Measurements from ENCODE around the gene CD302.

CD302 gene

DNA sequence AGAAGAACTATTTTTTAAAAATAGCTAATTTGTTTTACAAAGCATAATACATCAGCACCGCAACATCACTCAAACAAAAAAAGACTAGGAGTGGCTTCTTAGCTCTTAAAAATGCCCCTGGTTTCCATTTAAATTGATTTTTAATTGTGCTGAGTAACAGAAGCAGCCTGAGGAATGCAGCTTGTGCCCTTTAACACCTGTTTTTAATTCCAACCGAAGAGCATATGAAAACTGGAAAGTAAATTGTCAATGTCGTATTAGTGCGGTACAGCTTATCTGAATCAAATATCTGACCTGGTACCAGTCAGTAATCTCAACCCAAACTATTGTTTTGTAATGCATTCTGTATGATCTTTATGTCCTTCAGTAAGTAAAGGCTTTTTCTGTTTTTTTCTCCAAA, 13.2 kb upstream of the CD302 start:
- no peak overlapping the region for H3K27ac ChIP-seq (ENCODE audit: low read length)
- no peak overlapping the region for H3K9ac ChIP-seq (ENCODE audit: low read length)
- H3K36me3 ChIP-seq (ENCODE audit: control insufficient read depth, low read depth, low read length) = no peaks in the 10 kb centered on the region
- no peaks in the 10 kb centered on the region for H3K27me3 ChIP-seq (ENCODE audit: control insufficient read depth, insufficient read depth, low read length)
- no peaks in the 10 kb centered on the region for H3K9me3 ChIP-seq (ENCODE audit: control insufficient read depth, low read depth, low read length)
- no peaks in the 10 kb centered on the region for H3K4me1 ChIP-seq (ENCODE audit: control insufficient read depth, low read depth, low read length)
- no peak overlapping the region for H3K4me3 ChIP-seq (ENCODE audit: low read length)

DNA sequence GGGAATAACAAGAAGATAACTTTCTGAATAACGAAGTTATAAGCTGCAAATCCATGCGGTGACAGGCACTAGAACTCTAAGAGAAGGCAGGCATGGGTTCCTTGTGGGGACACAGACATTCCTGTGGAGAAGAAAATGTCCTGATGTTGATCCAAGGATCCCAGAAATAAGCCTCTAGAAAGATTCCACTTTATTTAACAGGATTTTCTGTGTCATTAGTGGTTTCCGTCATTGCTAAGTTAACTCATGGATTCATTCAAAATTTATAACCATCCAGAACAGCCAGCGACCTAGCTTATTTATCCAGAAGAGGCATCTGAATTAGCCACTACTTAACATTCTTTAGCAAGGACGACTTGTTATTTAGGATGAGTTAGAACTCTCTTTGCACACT, 10.0 kb upstream of the CD302 start:
- Histone ChIP-seq H3K4me3 (ENCODE audit: low read length) (no peak overlapping the region), H3K4me1 (ENCODE audit: control insufficient read depth, low read depth, low read length) (no peaks in the 10 kb centered on the region), H3K27me3 (ENCODE audit: control insufficient read depth, insufficient read depth, low read length) (no peaks in the 10 kb centered on the region), H3K9me3 (ENCODE audit: control insufficient read depth, low read depth, low read length) (no peaks in the 10 kb centered on the region), H3K27ac (ENCODE audit: low read length) (no peak overlapping the region), H3K9ac (ENCODE audit: low read length) (no peak overlapping the region), H3K36me3 (ENCODE audit: control insufficient read depth, low read depth, low read length) (no peaks in the 10 kb centered on the region)

DNA sequence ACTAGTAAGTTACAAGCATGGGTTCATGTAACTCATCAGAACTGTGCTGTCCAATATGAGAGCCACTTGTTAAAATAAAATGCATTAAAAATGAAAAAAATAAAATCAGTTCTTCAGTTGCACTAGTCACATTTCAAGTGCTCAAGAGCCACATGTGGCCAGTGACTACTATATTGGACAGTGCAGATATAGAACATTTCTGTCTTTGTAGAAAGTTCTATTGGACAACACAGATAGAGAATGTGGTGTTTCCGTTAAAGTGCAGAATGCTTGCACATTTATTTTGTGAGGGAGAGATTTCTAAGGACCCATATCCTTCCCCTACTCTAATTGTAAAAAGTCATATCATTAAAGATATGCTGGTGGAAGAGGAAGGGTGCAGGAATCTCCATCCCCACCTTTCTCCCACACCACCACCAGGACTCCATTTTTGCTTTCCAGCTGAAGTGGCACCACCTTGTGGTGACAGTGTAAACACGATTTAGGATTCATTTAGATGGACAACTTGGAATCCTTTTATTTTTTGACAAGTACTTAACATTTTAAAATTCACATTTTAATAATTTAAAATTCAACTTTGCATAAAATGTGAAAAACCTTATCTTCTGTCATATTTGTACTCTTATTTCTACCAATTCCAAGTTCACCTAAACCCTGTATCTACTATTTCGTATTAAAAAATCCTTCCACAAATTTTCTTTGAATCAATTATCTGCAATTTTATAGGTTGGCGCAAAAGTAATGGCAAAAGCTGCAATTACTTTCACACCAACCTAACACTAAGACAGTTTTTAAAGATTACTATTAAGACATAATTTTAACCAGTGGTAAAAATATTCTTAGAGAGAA, 9.4 kb upstream of the CD302 start:
- Histone ChIP-seq H3K27me3 (ENCODE audit: control insufficient read depth, insufficient read depth, low read length) (no peaks in the 10 kb centered on the region), H3K36me3 (ENCODE audit: control insufficient read depth, low read depth, low read length) (no peaks in the 10 kb centered on the region), H3K4me3 (ENCODE audit: low read length) (no peak overlapping the region), H3K9ac (ENCODE audit: low read length) (no peak overlapping the region), H3K9me3 (ENCODE audit: control insufficient read depth, low read depth, low read length) (no peaks in the 10 kb centered on the region), H3K4me1 (ENCODE audit: control insufficient read depth, low read depth, low read length) (no peaks in the 10 kb centered on the region), H3K27ac (ENCODE audit: low read length) (no peak overlapping the region)

DNA sequence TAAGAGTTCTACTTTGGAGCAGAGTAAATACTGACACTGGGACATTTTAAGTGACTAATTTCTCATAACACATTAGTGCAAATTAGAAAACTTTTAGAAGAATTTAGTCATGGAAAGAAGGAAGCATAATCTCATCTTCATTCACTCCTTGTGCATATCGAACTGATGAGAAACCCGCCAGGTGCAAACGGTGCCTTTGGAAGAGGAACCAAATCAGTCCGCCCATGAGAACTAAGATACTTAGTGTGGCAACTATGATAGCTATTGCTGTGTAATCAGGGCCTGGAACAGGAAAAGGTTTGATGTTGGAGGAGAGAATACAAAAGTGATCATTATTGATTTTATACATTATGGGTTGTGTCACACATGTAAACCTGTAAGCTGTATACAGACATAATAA, 6.9 kb upstream of the CD302 start:
- Histone ChIP-seq H3K9ac (ENCODE audit: low read length) (no peak overlapping the region), H3K4me3 (ENCODE audit: low read length) (no peak overlapping the region), H3K27ac (ENCODE audit: low read length) (no peak overlapping the region), H3K27me3 (ENCODE audit: control insufficient read depth, insufficient read depth, low read length) (no peaks in the 10 kb centered on the region), H3K4me1 (ENCODE audit: control insufficient read depth, low read depth, low read length) (no peaks in the 10 kb centered on the region), H3K9me3 (ENCODE audit: control insufficient read depth, low read depth, low read length) (no peaks in the 10 kb centered on the region), H3K36me3 (ENCODE audit: control insufficient read depth, low read depth, low read length) (no peaks in the 10 kb centered on the region)

DNA sequence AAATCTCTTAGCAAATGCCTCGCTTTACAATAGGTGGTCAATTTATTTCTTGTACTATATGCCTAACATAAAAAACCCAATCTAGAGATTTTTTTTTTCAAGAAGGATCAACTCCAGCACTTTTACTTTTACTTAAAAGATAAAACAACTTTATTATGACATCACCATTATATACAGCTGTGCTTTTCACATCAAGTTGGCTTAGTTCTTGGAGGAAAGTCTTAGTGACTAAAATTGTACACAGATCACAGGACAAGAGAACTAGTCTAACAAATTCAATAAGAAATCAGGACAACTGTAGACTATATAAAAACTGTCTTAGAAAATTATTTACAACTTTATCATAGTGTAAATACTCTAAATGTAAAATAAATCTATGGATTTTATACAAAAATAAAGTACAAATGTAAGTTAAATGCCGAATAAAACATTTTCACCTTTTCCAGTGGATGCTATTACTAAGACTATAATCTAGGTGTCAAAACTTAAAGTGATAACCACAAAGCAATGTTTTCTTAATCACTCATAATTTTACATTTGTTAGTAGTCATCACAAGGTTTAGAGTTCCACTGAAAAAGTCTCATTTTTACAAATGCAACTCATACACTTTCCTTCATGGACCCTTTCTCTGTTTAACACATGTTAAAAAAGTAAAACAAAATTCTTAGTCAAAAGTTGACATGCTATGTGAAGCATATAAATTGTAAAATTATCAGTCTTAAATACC, 5.4 kb upstream of the CD302 start:
- no peaks in the 10 kb centered on the region for H3K36me3 ChIP-seq (ENCODE audit: control insufficient read depth, low read depth, low read length)
- H3K4me1 ChIP-seq (ENCODE audit: control insufficient read depth, low read depth, low read length) = no peaks in the 10 kb centered on the region
- no peak overlapping the region for H3K27ac ChIP-seq (ENCODE audit: low read length)
- peaks cover 15% of the 10 kb centered on the region for H3K27me3 ChIP-seq (ENCODE audit: control insufficient read depth, insufficient read depth, low read length)
- no peak overlapping the region for H3K9ac ChIP-seq (ENCODE audit: low read length)
- H3K4me3 ChIP-seq (ENCODE audit: low read length) = no peak overlapping the region
- no peaks in the 10 kb centered on the region for H3K9me3 ChIP-seq (ENCODE audit: control insufficient read depth, low read depth, low read length)

DNA sequence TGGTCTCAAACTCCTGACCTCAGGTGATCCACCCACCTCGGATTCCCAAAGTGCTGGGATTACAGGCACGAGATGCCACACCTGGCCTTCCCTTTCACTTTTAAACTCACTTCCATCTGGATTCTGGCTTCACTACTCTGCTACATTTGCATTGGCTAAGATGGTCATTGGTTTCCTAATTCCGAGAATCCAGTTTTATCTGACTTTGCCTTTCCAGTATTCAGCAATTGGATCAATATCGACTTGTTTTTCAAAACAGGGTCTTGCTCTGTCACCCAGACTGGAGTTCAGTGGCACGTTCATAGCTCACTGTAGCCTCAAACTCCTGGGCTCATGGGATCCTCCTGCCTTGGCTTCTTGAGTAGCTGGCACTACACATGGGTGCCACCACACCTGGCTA, 4.7 kb upstream of the CD302 start:
- no peak overlapping the region for H3K9ac ChIP-seq (ENCODE audit: low read length)
- H3K9me3 ChIP-seq (ENCODE audit: control insufficient read depth, low read depth, low read length) = no peaks in the 10 kb centered on the region
- no peaks in the 10 kb centered on the region for H3K4me1 ChIP-seq (ENCODE audit: control insufficient read depth, low read depth, low read length)
- H3K4me3 ChIP-seq (ENCODE audit: low read length) = no peak overlapping the region
- H3K27me3 ChIP-seq (ENCODE audit: control insufficient read depth, insufficient read depth, low read length) = peaks cover 22% of the 10 kb centered on the region
- no peaks in the 10 kb centered on the region for H3K36me3 ChIP-seq (ENCODE audit: control insufficient read depth, low read depth, low read length)
- H3K27ac ChIP-seq (ENCODE audit: low read length) = no peak overlapping the region

DNA sequence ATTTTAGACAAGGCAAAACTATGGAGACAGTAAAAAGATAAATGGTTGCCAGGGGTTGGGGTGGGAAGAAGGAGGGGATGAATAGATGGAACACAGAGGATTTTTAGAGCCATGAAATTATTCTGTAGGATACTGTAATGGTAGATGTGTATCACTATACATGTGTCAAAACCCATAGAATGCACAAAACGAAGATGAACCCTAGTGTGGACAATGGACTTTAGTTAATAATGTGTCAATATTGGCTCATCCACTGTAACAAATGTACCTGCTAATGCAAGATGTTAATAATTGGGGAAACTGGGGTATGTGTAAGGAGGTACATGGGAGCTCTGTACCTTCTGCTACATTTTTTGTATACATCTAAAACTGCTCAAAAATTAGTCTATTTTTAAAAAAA, 1.8 kb upstream of the CD302 start:
- H3K4me3 ChIP-seq (ENCODE audit: low read length) = no peak overlapping the region

DNA sequence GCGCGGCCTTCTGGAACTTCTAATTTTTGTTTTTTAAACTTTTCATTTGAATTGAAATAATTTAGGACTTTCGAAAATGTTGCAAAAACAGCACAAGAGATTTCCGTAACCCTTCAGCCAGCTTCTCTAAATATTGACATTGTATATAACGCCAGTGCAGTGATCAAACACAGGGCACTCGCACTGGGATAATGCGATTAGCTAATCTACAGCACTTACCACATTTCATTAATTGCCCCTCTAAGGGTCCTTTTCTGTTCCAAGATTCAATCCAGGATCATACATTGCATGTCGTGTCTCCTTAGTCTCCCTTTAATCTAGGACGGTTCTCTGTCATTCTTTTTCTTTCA, 343 bp upstream of the CD302 start:
- no peaks in the 10 kb centered on the region for H3K9me3 ChIP-seq (ENCODE audit: control insufficient read depth, low read depth, low read length)
- H3K9ac ChIP-seq (ENCODE audit: low read length) = no peak overlapping the region
- peaks cover 3% of the 10 kb centered on the region for H3K4me1 ChIP-seq (ENCODE audit: control insufficient read depth, low read depth, low read length)
- no peaks in the 10 kb centered on the region for H3K36me3 ChIP-seq (ENCODE audit: control insufficient read depth, low read depth, low read length)
- H3K27ac ChIP-seq (ENCODE audit: low read length) = no peak overlapping the region
- H3K4me3 ChIP-seq (ENCODE audit: low read length) = peak overlapping the region; percentile 67
- peaks cover 46% of the 10 kb centered on the region for H3K27me3 ChIP-seq (ENCODE audit: control insufficient read depth, insufficient read depth, low read length)

More for the DNA sequence above, 1.8 kb upstream of the CD302 start:
- no peak overlapping the region for H3K9ac ChIP-seq (ENCODE audit: low read length)
- H3K4me1 ChIP-seq (ENCODE audit: control insufficient read depth, low read depth, low read length) = peaks cover 3% of the 10 kb centered on the region
- peaks cover 46% of the 10 kb centered on the region for H3K27me3 ChIP-seq (ENCODE audit: control insufficient read depth, insufficient read depth, low read length)
- H3K36me3 ChIP-seq (ENCODE audit: control insufficient read depth, low read depth, low read length) = no peaks in the 10 kb centered on the region
- no peak overlapping the region for H3K27ac ChIP-seq (ENCODE audit: low read length)
- H3K9me3 ChIP-seq (ENCODE audit: control insufficient read depth, low read depth, low read length) = no peaks in the 10 kb centered on the region

DNA sequence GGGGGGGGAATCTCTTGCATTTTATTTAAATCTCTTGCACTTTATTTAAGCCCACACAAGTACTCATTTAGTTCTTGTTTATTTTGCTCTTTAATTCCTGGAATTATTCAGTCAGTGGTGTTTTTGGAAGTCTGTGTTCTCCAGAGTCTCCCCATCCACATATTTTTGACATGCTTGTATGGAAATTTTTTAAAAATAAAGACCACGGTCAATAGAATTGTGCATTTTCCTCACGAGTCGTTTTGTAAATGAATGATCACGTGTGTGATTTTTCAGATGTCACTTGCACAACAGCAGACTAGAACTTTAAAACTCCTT, 824 bp downstream of the CD302 start:
- Histone ChIP-seq H3K4me1 (ENCODE audit: control insufficient read depth, low read depth, low read length) (peaks cover 3% of the 10 kb centered on the region), H3K4me3 (ENCODE audit: low read length) (peak overlapping the region; percentile 67), H3K36me3 (ENCODE audit: control insufficient read depth, low read depth, low read length) (no peaks in the 10 kb centered on the region), H3K9ac (ENCODE audit: low read length) (no peak overlapping the region), H3K27ac (ENCODE audit: low read length) (no peak overlapping the region), H3K9me3 (ENCODE audit: control insufficient read depth, low read depth, low read length) (no peaks in the 10 kb centered on the region), H3K27me3 (ENCODE audit: control insufficient read depth, insufficient read depth, low read length) (peaks cover 46% of the 10 kb centered on the region)

DNA sequence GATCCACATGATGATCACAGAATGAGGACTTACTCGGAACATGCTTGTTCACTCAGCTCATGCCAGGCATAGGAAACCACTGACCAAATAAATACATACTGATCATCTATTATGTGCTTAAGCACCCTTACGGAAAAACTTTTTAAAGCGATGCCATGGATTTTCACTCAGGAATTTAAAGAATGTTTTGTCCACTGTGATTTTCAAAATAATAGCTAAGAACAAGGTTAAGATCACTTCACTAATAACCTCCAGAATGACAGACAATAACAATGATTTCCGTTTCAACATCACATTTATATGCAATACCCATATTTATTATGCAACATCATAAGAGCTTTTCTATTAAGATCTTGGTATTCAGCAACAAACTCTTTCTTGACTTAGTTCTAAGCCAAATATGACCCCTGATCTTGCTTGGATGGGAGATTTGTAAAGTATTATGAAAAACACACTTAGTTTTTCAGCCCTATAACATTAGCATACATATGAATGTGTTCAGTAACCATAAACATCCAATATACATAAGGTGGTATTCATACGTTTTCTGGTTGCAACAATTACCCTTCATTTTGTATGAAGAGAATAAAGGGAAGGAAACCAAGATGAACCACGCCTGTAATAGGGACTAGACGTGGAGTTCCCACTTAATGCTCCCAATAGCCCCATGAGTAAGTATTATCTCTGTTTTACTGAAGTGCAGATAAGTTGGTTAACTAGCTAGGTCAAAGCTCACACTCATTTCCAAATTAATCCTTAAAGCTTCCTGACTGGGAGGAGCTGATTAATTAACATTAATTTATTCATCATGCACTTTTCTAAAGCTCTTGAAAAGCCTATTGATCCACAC, 1.9 kb downstream of the CD302 start:
- Histone ChIP-seq H3K4me3 (ENCODE audit: low read length) (no peak overlapping the region), H3K27ac (ENCODE audit: low read length) (no peak overlapping the region), H3K36me3 (ENCODE audit: control insufficient read depth, low read depth, low read length) (no peaks in the 10 kb centered on the region), H3K9ac (ENCODE audit: low read length) (no peak overlapping the region), H3K4me1 (ENCODE audit: control insufficient read depth, low read depth, low read length) (peaks cover 3% of the 10 kb centered on the region), H3K9me3 (ENCODE audit: control insufficient read depth, low read depth, low read length) (no peaks in the 10 kb centered on the region), H3K27me3 (ENCODE audit: control insufficient read depth, insufficient read depth, low read length) (peaks cover 46% of the 10 kb centered on the region)

DNA sequence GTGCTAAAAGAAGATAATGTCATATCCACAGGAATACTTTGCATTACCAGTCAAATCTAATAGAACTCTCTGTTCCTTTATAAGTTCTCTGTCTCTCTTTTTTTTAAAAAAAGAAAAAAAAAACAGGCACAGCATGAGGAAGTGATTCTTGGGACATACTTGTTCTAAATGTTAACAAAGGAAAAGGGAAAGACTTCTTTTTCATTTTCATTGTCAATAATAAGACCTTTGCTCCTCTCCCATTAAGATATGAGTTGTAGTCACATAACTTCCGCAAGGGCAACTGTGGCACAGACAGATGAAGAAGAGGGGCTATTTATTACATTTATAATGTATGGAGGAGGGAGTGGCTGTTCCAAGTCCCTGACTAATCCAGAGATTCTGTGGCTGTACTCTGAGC, 4.7 kb downstream of the CD302 start:
- H3K4me1 ChIP-seq (ENCODE audit: control insufficient read depth, low read depth, low read length) = peaks cover 3% of the 10 kb centered on the region
- no peak overlapping the region for H3K4me3 ChIP-seq (ENCODE audit: low read length)
- H3K27me3 ChIP-seq (ENCODE audit: control insufficient read depth, insufficient read depth, low read length) = peaks cover 30% of the 10 kb centered on the region
- no peaks in the 10 kb centered on the region for H3K9me3 ChIP-seq (ENCODE audit: control insufficient read depth, low read depth, low read length)
- no peak overlapping the region for H3K9ac ChIP-seq (ENCODE audit: low read length)
- H3K27ac ChIP-seq (ENCODE audit: low read length) = no peak overlapping the region
- H3K36me3 ChIP-seq (ENCODE audit: control insufficient read depth, low read depth, low read length) = no peaks in the 10 kb centered on the region
